ENCODE data around the gene APBA3.
A peak's percentile ranks its signal among the peaks of the same experiment; 100 is the strongest.

Gene APBA3

DNA sequence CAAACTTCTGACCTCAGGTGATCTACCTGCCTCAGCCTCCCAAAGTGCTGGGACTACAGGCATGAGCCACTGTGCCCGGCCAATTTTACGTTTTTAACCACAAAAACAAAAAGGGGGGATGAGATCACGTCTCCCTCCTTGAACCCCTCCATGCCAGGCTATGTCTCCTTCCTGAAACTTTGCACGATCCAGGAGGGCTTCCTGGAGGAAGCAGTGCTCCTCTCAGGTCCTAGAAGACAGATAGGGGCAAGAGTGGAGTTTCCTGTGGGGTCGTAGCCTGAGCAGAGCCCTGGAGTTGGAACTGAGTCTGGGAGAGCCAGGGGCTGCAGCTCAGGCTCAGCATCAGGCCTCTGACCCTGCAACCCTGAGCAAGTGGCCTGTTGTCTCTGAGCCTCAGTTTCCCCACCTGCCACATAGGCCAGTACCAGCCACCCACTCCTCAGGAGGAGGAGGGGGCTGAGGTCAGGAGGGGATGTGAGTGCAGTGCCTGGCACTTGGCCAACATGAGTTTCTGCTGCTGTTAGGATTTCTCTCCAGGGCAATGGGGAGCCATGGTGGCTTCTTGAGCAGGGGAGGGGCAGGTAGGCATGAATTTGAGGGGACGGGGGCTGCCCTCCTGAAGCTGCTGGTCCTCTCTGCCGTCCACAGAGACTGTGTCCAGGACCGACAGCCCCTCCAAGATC lies 16.0 kb downstream of the APBA3 start:
- DNase-seq, result no peak

DNA sequence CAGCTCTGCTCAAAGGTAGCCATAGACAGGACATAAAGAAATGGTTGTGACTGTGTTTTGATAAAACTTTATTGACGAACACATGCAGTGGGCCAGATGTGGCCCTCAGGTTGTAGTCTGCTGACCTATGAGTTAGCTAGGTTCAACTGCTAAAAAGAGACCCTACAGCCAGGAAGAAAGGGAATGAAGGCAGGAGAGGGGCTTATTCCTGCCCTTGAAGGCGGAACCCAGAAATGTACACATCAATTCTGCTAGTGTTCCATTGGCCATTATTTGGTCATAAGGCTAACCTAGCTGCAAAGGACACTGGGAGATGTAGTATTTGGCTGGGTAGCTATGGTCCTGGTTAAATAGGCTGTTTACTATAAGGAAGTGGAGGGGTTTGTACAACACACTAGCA lies 18.0 kb downstream of the APBA3 start:
- peak; percentile 58 for DNase-seq

DNA sequence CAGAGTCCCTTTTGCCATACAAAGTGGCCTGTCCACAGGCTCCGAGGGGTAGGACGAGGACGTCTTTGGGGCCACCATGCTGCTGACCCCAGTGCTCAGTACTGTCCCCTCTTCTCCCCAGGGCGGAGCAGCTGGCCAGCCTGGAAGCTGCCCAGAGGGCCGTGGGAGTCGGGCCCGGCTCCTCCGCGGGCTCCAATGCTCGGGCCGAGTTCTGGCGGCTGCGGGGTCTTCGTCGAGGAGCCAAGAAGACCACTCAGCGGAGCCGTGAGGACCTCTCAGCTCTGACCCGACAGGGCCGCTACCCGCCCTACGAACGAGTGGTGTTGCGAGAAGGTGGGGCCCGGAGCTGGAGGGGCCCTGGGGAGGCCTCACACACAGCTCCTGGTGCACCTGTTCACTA lies 21.1 kb downstream of the APBA3 start:
- no peak for DNase-seq

DNA sequence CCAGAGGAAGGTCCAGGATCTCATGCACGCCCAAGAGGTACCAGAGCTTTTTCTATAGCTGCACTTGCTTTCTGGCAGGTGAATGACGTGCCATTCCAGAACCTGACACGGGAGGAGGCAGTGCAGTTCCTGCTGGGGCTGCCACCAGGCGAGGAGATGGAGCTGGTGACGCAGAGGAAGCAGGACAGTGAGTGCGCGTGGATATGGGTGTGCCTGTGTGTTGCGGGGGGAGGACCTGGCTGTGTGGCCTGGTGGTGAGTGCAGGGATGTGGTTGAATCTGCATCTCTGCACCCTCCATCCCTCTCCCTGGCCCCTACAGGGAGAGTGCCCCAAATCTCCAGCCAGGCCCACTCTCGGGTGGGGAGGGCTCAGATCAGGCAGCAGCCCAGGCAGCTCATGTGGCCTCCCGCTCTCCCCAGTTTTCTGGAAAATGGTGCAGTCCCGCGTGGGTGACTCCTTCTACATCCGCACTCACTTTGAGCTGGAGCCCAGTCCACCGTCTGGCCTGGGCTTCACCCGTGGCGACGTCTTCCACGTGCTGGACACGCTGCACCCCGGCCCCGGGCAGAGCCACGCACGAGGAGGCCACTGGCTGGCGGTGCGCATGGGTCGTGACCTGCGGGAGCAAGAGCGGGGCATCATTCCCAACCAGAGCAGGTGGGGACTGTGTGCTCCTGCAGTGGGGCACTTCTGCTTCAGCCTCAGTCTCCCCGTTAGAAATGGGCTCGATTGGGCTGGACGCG lies 22.8 kb downstream of the APBA3 start:
- no peak for DNase-seq

DNA sequence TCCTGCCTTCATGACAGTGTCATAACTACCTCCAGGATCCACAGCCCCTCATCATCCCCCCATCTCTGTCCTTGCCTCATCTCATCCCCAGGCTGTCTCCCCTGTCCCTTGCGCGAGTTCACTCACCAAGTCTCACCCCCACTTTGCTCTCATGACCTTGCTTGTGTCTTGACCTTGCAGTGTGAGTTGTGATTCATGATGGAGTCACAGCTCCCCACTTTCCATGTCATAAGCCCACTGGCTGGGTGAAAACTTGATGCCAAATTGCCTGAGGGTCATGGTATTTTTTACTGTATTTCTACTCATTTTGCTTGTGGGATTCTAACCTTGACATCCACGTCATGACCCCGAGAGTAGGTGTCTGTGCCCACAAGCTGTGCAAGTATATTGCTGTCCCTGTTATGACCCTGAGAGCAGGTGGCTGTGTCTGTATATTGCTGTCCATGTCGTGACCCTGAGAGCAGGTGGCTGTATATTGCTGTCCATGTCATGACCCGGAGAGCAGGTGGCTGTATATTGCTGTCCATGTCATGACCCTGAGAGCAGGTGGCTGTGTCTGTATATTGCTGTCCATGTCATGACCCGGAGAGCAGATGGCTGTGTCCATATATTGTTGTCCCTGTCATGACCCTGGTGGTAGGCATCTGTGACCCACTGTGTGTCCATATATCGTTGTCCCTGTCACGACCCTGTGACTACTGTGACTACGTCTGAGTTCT lies 23.8 kb downstream of the APBA3 start:
- no peak for DNase-seq

DNA sequence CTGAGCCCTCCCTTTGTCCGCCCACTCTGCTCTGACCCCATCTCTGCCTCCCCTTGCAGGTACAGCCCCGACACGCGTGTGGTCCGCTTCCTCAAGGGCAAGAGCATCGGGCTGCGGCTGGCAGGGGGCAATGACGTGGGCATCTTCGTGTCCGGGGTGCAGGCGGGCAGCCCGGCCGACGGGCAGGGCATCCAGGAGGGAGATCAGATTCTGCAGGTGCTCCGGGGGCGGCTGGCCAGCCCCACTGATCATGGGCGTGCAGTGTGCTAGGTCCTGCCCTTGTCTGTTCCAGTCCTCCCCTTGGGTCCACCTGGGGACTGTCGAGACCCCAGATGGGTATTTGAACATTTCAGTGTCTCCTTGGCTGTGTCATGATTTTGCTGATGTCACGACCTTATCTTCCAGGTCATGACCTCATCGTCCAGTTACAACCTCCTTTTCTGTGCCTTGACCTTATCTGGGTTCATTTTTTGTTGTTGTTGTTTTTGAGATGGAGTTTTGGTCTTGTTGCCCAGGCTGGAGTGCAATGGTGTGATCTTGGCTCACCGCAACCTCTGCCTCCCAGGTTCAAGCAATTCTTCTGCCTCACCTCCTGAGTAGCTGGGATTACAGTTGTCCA lies 25.3 kb downstream of the APBA3 start:
- DNase-seq, result no peak

DNA sequence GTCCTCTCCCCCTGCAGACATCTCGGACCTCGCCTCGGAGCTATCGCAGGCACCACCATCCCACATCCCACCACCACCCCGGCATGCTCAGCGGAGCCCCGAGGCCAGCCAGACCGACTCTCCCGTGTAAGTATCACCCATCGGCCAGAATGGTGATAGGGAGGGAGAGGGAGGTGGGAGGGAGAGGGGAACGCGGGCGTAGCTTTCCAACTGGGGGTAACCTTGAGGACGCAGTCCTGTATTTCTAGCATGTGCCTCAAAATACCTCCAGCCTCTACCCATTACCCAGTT lies 27.2 kb downstream of the APBA3 start:
- no peak for DNase-seq

DNA sequence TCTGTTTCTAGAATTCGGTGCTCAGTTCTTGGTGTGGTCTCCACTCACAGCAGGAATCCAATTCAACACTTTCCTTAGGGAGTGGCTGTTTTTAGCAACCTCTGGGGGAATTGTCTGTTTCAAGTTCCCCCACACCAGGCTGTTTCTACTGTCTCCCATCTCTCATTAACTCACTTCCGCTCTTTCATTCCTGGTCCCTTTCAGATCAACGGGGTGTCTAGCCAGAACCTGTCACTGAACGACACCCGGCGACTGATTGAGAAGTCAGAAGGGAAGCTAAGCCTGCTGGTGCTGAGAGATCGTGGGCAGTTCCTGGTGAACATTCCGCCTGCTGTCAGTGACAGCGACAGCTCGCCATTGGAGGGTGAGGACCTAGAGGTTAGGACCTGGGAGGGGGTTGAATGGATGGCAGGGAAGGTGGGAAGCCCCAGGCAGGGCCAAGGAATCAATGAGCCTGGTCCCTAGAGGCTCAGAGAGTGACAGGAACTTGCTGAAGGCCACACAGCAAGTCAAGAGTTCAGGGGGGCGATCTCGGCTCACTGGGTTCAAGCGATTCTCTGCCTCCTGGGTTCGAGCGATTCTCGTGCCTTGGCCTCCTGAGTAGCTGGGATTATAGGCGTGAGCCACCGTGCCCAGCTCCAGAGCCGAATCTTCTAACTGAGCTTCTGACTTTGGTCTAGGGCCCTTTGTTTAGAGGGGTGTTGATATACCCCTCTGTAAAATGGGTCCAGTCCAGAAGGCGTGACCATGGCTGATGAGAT lies 27.8 kb downstream of the APBA3 start:
- no peak for DNase-seq

DNA sequence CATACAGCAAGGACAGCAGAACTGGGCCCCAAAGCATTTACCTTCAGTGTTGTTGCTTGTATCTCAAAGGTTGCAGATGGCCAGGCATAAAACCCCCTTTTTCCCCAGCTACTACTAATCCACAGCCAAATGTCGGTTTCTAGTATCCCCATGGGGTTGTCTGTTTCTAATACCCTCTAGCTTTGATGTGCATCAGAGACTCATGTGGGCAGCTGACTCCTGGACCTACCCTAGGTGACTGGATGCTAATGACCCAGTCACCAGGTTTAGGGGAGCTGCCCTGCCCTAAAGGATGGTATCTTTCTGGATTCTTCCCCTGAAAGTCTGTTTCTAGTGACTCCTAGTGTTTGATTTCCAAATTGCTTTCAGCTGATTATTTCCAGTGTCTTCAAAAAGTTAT lies 29.4 kb downstream of the APBA3 start:
- no peak for DNase-seq

DNA sequence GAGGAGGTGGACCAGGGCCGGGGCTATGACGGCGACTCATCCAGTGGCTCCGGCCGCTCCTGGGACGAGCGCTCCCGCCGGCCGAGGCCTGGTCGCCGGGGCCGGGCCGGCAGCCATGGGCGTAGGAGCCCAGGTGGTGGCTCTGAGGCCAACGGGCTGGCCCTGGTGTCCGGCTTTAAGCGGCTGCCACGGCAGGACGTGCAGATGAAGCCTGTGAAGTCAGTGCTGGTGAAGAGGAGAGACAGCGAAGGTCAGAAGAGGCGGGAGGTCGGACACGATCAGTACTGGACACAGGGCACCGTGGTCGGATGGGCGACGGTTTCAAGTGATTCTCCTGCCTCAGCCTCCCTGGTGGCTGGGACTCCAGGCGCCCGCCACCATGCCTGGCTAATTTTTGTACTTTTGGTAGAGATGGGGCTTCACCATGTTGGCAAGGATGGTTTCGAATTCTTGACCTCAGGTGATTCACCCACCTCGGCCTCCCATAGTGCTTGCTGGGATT lies 31.0 kb downstream of the APBA3 start:
- no peak for DNase-seq

DNA sequence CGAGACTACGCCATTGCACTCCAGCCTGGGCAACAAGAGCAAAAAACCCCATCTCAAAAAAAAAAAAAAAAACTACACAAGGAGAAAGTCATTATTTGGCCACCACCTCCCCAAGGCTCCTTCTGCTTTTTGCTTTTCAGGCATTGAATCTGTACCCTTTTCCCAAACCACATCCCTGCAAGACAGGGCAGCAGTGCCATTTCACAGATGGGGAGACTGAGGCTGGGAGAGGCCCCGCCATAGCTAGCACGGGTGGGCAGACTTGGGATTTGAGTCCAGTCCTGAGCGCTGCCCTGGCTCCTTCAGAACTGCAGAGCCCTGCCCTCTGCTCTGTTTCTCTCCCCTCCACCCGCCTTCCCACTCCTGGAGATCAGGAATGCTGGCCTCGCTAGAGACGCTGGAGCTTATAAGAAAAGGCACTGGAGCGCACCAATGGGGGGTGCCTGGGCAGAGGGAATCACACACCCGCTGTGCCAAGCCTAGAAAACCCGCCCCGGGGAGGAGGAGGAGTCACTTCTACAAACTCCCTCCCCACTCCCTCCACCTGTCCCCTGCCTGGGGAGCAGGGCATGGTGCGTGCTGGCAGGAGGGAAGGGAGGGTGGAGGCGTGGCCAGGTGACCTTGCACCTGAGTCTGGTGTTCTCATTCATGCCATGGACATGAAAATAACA lies 35.7 kb downstream of the APBA3 start:
- no peak for DNase-seq

DNA sequence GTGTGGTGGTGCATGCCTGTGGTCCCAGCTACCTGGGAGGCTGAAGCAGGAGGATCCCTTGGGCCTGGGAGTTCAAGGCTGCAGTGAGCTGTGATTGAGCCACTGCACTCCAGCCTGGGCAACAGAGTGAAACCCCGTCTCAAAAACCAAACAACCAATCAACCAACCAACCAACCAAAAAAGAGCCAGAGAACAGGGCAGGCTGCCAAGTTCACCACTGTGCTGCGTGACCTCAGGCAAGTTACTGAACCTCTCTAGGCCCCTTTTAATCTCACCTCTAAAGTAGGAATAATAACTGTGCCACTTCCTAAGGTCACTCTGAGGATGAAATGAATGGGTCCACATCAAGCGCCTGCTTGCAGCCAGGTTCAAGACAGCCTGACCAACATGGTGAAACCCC lies 36.4 kb downstream of the APBA3 start:
- no peak for DNase-seq

DNA sequence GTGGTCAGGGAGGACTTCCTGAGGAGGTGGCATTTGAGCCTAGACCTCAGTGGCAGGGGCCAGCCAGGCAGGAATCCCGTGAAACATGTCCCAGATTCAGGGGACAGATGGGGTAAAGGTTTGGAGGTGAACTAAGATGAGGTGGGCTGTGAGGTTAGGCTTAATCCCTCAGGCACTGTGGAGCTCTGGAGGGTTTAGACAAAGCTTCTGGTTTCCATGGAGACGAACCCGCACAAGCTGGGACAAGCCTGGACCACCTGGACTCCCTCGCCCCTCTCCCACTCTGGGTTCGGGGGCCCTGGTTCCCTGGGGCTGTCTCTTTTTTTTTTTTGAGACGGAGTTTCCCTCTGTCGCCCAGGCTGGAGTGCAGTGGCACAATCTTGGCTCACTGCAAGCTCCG lies 37.6 kb downstream of the APBA3 start:
- DNase-seq, result no peak

DNA sequence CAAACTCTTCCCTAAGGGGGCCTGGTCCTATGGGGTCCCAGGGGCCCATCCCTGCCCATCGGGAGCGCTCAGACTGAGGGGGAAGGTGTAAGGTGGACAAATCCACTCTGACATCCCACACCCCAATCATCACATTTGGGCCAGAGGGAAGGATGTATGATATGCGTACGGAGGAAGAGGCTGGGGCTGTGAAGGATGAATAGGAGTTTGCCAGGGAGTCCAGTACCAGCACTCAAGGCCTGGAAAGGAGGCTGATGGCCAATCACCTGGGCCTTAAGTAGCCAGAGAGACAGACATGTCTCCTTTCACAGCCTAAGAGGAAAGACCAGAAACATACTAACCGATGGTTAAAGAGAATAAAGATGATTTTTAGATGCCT lies 38.4 kb downstream of the APBA3 start:
- no peak for DNase-seq

DNA sequence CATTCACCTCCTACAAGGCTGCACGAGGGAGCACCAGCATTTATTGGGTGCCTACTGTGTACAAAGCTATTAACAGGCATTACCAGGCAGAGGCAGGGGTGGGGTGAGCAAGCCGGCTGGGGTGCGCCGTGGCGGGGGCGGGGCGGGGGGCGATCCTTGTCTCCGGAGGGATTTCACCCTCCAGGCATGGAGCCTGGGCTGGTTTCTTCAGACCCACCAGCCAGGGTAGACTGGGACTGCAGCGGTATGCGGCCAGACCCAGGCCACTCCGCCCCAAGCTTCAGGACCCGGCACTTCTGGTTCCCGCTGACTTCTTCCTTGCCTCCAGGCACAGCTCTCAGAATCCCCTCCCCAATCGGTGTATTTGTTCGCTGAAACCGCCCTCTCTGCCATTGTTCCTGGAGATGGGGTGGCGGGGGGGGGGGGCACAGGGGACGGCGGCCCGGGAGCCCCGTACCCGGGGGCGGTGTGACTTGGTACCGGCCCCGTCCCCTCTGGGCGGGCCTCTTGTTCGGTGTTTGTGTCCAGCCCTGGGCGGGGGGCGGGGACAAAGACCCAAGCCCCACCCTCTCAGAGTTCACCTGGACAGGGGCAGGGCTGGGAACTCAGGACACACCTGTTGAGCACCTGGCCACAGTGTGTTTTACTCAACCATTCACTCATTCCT lies 38.9 kb downstream of the APBA3 start:
- DNase-seq, result no peak

DNA sequence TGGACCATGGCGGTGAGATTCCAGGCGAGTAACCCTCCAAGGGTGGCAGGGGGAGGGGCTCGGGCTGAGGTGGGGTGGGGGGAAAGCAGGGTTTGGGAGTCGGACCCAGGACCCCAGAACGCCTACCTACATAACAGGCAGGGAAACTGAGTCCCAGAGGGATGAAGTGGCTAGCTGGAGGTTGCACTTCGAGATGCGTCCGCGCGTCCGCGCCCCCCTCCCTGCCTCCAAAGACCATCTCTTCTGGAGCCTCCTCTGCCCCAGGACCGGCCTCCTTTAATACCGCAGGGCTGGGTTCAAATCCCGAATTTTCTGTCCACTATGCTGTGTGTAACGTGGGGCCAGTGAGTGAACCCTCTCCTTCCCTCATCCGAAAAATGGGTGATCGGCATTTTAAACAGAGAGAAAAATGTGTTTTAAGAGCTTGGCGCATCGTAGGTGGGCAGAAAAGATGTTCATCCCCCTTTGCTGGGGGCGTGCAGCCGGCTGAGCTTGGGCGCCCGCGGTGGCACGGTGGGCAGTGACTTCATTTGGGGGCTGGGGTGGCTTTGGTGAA lies 39.5 kb downstream of the APBA3 start:
- DNase-seq, result no peak

DNA sequence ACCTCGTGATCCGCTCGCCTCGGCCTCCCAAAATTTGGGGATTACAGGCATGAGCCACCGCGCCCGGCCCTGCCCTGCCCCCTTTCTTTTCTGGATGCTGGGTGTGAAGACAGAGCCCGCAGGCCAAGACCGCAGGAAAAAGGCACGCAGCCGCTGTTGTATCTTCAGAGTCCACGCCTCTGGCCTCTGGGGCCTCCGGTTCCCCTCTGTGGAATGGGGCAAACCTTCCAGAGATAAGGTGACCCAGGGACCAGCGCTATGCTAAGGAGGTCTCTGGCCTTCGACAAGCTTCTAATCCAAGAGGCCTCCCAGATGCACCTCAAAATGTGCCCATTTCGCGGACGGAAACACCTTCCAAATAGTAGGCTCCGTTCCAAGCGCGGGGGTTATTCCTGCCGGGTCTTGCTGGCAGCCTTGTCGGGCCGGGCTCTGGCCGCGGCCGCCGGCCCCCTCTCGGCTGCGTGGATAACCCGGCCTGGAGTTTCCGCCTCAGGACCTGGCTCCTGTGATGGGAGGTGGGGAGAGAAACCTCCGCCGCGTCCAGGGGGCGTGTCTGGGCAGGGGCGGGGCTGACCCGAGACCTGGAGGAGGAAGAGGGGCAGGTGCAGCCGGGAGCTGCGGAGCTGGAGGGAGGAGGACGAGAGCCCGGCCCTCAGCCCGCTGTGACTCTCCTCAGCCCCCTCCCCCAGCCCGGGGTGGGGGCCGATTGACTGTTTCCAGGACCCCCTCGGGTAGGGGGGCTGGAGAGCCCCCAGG lies 40.2 kb downstream of the APBA3 start:
- peak; percentile 88 for DNase-seq

DNA sequence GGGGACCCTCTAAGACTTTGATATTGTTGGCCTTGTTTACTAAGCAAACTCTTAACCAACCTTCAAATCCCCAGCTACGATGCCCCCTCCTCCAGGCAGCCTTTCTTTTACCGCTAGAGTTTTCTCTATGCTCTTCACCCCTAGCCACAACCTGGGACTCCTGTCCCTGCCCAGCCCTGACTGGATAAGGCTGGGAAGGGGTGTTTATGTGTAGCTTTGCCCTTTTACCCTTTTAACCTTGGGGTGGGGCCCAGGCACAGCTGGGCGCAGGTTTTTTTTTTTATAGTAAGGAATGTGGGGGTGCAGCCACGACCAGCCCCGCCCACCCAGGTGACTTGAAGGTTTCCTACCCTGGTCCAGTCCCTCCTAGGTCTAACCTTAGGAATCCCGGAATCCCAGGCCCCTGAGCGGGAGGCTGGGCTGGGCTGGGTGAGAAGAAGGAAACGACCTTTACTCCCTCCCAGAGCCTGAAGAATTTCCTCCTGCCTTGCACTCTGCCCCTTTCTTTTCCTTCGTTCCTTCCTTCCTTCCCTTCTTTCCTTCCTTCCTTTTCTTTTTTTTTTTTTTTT lies 41.1 kb downstream of the APBA3 start:
- no peak for DNase-seq

DNA sequence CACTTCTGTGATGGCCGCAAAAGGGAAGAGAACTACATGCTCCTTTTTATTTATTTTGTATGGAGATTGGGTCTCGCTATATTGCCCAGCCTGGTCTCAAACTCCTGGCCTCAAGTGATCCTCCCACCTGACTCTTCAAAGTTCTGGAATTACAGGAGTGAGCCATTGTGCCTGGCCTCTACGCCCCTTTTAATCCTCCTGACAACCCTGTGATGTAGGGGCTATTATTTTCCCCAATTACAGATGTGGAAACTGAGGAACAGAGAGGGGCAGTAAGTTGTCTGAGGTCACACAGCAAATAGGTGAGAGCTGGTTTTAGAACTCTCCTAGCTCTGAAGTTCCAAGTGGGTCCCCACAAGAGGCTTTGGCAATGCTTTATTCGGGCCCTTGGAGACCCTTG lies 41.6 kb downstream of the APBA3 start:
- no peak for DNase-seq

DNA sequence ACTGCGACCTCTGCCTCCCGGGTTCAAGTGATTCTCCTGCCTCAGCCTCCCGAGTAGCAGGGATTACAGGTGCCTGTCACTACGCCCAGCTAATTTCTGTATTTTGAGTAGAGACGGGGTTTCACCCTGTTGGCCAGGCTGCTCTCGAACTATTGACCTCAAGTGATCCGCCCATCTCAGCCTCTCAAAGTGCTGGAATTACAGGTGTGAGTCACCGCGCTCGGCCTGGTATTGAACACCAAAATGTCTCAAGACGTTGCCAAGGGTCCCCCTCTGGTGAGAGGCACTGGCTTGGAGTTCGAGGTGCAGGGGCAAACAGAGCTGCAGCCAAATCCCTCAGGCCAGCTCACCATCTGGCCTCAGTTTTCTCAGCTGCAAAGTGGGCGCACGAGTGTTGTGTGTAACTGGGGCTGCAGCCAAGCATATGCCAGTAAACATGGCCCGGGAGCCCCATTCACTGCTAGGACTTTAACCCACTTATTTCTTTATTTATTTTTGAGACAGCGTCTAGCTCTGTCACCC lies 45.3 kb downstream of the APBA3 start:
- no peak for DNase-seq

All from hematopoietic multipotent progenitor cell treated with erythropoietin and hydrocortisone succinate and interleukin-3 and kit ligand, for 6 days (in vitro differentiated cells).